Daoy (cell line): ENCODE data around the gene TREX2. TPM values are rescaled to one million over a fixed set of nuclear protein-coding genes. Genes with fewer than 3 reads are reported as not detected.

Experiments used
- DNase-seq: peaks from one replicate; pipeline ENCODE4 v3.0.0-alpha.2; 2015; ENCODE audit warnings: low read depth
- total RNA-seq: library from RNA; depleted of rRNA; stranded (reverse); fragments of >200 nt; shearing (Covaris generic); gene quantifications from 2 replicates; pipeline ENCODE4 v1.2.3, GENCODE V29; 2014

TREX2 gene
- total RNA-seq, 1 experiment from 2014 or later, result 1.3 TPM

DNA sequence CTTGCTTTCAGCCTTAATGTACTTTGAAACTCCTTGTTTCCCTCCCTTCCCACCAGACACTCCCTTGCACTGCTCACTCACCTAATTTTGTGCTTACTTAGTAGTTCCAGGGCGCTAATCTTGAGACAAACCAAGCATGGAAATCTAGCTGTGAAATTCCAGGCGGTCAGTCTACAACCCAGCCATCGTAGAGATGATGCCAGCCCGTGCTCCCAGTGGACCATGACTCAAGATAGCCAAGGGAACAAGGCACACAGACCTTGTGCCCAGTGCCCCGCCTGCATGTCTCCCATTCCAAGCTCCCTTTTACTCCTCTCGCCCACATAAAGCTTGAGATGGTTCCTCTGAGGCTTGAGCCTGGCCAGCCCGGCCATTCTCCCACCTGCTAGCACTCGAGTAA, 11.1 kb downstream of the TREX2 start:
- DNase-seq, result no peak

DNA sequence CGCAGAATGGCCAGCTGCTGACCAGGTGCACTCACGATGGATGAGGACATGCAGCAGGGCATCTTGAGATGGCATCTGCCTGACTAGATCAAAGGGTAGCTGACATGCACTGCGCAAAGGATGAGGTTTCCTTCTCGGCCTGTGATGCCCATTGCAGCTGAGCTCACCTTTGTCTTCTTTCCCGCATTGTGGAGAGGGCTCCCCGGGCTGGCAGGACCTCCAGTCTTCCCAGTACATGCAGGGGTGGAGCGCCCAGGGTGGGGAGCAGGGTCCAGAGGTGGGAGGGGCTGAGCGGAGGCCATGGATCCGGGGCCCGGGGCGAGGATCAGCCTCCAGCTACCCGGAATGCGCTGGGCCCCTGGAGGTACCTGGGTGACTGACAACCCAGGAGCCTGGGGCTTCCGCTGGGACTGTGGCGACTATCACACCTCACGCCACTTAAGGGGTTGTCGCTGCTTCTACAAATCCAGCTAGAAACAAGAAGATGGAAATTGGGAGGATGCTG, 12.0 kb downstream of the TREX2 start:
- DNase-seq, result no peak

DNA sequence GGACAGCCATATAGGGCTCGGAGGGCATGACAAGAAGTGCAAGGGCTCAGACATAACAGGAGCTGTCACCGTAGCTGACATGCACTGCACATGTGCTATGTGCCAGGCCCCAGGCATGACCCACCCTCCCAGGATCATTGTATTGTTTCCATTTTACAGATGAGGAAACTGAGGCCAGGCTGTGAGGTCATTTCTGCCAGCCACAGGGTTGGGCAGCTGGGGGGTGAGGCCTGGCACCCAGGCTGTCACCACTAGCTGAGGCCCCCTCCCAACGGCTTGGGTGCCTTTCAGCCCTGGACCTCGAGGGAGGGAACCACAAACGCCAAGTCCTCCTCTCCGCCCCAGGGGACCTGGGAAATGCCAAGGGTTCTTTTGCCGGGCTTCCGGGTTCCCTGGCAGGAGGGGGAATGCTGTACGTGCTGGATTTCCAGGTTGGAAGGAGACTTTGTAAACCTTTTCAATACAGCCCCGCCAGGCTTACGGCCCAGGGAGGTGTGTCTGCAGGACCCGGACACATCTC, 12.6 kb downstream of the TREX2 start:
- no peak for DNase-seq

DNA sequence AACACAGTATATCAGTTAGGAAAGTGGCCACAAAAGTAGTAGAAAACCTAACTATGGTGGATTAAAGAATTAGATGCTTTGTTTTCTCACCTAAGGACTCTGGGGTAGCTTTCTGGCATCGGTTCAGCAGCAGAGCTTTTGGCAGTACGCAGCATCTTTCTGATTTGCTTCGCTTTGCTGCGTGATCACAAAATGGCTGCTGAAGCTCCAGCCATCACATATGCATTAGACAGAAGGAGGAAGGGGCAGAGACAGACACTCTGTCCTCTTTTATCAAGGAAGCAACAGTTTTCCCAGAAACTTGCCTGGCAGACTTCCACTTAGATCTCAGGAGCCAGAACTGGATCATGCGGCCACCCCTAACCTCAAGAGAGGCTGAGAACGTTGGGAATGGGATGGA, 15.1 kb downstream of the TREX2 start:
- no peak for DNase-seq

DNA sequence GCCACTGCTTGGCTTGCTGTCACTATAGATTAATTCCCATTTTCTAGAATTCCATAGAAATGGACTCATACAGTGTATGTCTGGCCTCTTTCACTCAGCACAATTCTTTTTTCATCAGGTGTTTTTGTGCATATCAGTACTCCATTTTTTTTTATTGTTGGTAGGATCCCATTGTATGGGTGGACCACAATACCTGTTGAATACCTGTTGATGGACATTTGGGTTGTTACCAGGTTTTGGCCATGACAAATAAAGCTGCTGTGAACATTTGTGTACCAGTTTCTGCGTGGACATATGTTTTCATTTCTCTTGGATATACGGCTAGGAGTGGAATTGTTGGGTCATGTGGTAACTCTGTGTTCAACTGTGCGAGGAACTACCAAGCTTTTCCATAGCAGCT, 19.7 kb downstream of the TREX2 start:
- no peak for DNase-seq

DNA sequence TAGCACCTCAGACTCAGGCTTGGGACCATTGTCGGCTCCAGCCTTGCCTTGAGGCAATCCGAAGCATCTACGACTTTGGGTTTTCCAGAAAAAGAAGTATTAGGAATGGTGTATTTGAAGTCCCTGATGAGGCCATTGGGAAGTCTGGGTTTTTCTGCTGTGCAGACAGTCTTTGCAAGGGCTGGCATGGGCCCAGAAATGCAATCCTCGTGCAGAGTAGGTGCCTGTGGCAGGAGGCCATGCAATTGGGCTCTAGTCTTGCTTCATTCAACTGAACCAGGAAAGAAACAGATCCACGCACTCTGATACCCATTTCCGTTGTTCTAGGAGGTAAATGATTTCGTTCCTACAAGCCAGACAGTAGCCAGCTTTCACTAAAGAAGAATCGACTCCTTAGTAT, 22.2 kb downstream of the TREX2 start:
- no peak for DNase-seq

DNA sequence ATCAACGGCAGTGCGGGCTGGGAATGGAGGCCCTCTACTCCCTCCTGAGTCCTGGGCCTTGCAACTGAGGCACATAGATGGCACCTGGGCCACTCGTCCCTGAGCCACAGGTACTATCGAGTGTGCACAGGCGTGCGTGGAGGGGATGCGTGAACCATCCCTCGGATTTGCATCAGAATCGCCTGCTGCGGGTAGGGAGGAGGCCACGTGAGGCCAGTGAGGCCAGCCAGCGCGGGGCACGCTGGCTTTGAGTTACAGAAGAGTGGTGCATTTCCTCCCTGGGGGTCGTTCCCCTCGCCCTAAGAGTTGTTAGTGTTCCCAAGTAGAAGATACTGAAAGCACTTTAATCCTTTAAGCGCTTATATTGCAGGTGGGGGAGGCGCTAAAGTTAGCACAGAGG, 24.0 kb downstream of the TREX2 start:
- no peak for DNase-seq

DNA sequence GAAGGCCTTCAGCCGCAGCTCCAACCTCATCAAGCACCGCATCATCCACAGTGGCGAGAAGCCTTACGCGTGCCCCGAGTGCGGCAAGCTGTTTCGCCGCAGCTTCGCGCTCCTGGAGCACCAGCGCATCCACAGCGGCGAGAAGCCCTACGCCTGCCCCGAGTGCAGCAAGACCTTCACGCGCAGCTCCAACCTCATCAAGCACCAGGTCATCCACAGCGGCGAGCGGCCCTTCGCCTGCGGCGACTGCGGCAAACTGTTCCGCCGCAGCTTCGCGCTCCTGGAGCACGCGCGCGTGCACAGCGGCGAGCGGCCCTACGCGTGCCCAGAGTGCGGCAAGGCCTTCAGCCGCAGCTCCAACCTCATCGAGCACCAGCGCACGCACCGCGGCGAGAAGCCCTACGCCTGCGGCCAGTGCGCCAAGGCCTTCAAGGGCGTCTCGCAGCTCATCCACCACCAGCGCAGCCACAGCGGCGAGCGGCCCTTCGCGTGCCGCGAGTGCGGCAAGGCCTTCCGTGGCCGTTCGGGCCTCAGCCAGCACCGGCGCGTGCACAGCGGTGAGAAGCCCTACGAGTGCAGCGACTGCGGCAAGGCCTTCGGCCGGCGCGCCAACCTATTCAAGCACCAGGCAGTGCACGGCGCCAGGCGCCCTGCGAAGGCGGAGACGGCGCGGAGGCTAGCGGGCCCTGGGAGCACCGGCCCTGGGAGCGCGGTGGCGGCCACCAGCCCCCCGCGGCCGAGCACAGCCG, 24.8 kb downstream of the TREX2 start:
- DNase-seq, result no peak

DNA sequence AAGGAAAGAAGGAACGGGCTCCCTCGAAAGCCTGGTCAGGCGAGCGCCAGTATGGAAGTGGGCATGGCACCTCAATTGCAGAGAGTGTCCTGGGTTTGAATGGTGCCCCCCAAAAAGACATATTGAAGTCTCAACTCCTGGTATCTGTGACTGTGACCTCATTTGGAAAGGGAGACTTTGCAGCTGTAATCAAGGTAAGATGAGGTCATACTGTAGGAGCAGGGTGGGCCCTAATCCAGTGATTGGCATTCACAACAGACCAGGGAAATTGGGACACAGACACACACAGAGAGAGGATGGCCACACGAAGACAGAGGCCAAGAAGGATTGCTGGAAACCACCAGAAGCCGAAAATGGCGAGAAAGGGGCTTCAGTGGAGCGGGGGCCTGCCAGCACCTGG, 28.2 kb downstream of the TREX2 start:
- DNase-seq, result no peak

DNA sequence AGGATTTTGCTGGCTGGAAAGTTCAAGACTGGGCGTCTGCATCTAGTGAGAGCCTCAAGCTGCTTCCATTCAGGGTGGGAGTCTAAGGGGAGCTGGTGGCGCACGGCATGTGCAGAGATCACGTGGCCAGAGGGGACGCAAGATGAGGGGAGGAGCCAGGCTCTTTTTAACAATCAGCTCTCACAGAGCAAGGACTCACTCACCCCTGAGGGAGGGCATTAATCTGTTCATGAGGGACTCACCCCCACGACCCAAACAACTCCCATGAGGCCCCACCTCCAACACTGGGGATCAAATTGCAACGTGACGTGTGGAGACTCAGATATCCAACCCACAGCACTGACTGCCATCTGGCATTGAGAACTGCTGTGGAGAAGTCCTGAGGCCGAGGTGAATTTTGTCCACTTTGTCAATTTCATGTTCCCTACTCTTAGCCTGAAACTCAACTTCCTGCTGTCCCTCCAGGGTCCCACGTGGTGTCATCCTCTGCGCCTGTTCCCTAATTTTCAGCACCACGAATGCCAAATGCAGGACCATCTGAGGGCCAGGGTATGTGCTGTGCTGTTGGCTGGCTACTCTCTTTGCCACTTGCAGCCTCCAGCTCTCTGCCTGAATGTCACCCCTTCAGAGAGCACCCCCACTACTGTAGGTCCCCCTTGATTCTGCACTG, 28.9 kb downstream of the TREX2 start:
- peak; percentile 6 for DNase-seq

DNA sequence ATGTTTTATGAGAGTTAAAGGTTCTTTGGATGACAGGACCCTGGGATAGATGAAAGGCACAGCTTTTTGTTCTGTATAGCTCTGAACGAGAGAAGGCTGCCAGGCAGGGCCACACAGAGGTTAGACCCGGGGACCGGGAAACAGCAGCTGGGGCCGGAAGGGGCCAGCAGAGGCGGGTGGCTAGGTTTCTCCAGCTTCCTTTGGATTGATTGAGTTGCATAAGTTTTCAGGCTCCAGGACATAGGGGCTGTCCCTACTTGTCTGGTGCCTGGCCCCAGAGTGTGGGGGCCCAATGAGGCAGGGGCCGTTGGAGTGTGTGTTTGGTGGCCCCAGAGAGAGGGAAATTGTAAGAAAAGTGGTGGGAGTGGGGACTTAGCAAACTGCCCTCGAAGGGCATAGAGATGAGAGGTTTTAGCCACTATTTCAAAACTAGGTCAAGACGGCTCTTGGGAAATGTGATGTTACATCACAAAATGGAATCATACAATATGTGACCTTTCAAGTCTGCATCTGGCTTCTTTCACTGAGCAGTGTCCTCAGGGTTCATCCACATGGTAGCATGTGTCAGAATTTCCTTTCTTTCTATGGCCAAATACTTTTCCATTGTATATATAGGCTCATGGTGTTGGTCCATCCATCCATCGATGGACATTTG, 30.9 kb downstream of the TREX2 start:
- DNase-seq, result no peak

DNA sequence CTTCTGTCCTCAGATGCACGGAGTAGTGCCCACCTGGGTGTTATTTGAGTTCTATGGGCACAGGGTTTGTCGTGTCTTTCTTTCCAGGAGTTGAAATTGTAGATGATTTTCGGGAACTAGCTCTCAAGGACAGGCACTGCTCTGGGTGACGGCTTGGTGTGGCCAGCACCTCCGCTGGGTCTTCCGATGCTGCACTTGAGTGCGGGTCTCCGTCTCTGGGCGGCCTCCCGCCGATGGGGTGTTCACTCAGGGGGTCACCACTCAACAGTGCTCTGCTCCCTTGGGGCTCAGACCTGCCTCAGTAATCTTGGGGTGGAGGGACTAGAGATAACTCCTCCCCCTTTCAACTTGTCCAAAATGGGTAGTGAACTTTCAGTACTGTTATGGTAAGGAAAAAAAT, 32.1 kb downstream of the TREX2 start:
- no peak for DNase-seq

DNA sequence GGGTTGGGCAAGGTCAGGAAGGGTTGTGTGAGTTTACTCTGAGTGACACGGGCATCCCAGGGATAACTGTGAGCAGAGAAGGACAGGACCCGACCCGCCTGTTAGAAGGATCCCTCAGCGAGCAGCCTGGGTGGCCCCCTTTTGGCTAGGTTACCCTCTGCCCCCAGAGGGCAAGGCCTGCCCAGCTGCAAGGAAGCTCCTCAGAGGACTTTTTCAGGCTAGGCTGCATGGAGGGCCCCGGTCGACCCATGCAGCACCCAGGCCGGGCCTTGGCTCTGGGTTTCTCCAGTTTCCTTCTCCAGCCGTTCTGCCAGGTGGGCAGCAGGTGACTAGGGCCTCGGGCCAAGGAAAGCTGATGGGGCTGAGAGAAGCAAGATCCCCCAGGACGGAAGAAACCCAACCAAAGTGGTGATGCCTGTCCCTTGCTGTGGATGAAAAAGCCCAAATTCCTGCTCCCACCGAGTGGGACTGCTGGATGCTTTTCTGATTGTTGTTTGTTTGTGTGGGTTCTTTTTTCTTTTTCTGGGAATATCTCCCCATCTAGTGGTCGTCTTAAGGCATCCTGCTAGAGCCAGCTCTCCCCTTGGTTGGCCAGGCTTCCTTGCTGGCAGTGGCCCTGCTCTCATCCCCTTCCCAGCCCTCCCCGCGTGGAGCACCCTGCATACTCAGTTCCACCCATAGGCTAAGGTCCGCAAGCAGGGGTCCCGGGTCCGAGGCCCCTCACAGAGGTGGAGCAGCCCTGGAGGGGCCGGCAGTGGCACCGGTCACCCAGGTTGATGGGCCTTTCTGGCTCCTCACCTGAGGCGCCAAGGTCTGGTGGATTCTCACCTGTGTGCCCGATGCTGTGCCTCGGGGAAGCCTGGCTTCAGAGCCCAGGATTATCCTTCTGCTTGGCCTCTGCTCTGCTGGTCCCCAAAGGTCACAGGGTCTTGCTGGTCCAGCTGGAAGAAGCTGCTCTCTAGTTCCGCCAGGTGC, 32.8 kb downstream of the TREX2 start:
- no peak for DNase-seq

DNA sequence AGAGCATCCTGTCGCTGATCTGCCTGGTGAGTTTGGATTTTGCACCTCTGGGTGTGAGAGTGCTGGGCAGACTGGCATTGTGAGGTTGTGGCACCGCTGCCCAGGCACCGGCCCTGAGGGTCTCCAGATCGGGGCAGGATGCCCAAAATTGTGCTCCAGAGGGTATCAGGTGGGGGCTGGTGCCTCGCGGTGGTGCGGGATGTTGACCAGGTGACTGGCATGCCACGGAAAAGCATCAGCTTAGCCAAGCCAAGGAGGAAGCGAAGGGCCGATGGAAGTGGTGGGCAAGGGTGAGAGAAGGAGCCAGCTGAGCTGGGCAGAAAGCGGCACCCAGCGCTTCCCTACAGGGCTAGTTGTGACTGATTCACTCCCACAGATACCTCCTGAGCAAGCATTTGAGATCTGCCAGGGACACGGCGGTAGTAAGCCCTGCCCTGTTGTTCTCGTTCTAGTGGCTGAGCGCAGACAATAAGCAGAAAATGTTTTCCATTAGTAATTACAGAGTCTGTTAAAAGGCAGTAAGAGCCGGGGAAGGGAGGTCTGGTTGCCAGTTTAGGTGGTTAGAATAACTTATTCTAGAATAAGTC, 33.8 kb downstream of the TREX2 start:
- DNase-seq, result peak; percentile 13

DNA sequence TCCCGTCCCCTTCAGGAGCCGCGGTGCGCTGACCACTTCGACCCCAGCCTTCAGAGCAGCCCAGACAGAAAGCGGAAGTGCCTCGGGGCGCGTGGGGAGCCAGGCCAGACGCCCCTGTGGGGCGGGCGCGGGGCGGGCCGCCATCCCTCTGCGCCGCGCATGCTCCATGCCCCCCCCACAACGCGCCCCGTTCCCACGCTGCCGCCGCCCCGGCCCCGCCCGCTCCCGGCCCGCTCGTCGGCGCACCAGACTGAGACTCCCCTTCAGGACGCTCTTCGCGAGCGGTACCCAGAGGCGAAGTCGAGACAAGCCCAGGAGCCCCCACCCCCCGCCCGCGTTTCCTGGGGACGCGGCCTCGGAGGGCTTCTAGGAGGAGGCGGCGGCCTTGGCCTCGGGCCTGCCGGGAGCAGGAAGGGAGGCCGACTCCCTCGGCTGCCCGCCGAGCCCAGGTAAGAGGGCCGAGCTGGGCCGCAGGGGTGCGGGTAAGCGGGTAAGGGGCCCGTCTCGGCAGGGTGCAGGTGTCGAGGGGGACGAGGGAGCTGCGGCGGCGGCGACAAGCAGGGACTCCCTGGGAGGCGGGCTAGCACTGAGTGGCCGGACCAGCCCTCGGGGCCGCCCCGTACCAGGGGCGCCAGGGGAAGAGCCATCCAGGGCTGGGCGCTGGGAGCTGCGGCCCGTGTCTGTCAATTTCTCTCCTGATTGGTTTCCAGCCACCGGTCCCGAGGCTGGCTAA, 34.4 kb downstream of the TREX2 start, which contains the start of gene ZFP92:
Gene ZFP92 (plus strand): TSS at position 218 of the 733 bp plus-strand sequence. CDS start 6,851 bp downstream, outside the sequence.
- peak; percentile 51 for DNase-seq

DNA sequence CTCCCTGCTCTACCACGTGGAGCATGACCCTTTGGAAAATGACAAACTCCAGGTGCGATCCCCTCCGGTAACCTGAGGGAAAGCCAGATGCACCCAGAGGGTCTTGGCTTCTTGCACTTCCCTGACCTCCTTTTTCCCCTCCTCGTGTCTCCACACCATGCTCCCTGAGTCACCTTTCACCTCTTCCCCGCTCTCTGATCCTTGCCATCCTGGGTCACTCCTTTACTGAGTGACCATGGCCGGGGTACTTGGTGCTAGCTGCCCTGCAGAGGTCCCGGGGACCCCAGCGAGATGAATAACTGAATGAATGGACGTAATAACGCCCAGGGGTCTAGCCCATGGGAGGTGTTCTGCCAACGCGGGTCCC, 35.0 kb downstream of the TREX2 start:
- no peak for DNase-seq

DNA sequence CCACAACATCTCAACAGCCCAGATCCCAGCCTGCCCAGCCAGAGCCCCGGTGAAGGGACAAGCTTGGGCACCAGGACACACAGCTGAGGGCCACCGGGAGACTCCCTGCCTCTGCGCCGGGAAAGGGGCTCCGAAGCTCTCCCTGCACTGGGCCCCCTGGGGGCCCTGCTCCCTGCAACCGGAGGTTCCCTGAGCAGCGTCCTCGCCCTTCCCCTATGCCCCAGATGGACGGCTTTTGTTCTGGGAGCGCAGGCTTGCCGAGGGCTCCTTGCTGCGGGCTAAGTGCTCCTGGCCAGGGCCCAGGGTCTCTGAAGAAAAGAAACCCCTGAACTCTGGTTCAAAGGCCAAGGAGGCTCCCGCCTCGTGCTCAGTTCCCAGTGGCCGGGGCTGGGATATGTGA, 35.5 kb downstream of the TREX2 start:
- no peak for DNase-seq

DNA sequence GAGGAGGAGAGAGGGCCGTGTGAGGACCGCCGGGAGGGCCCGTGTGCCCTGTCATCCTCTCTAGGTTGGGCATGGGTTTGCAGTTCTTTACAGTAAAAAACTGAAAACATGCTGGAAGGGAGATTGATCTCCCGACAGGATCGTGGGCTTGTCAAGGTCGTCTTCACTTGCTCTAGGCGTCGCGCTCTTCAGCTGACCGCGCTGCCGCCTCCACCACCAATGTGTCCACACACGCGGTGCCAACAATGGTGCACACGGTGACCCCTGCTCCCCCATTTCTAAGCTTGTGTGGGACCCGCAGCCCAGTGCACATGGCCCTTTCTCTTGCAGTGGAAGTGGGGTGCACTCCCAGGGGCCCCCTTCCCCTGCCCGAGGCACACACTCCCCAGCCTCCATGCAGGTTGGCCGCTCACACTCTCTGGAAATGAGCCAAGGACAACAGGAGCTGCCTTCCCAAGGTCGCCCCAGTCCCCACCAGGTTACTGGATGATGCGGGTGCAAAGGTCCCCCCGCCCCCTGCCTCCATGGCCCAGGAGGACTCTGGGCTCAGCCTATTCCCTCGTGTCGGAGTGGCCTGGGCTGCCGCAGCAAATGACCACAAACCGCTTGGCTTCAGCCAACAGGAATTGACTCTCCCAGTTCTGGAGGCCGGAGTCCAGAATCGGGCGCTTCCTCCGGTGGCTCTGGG, 36.3 kb downstream of the TREX2 start:
- DNase-seq, result no peak

DNA sequence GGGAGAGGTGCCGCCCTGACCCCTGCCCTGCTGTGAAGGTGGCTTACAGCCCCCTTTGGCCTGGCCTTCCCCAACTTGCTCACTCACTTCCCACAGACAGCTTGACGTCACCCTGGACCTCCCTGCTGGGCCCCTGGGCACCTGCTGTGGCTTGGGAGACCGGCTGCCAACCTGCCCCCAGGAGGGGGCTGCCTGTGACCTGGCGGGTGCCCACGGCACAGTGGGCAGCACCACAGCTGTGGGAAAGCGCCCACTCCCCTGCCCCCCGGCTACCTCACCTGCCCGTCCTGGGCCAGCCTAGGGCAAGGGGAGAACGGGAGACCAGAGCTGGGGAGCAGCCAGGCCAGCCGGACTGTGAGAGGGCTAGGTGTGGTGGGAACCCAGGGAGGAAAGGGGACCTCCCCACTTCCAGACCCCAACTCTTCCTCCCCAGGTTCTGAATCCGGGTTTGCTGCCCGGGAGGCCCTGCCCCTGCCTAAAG, 36.9 kb downstream of the TREX2 start:
- DNase-seq, result no peak
